ENCODE results near the gene AGPS.

AGPS gene

GRCh38 chr2:177577075-177577474 lies 184.5 kb downstream of the AGPS start:
- no peak for DNase-seq
- intact Hi-C loops (cut with DNase I), result no loop called here

DNA sequence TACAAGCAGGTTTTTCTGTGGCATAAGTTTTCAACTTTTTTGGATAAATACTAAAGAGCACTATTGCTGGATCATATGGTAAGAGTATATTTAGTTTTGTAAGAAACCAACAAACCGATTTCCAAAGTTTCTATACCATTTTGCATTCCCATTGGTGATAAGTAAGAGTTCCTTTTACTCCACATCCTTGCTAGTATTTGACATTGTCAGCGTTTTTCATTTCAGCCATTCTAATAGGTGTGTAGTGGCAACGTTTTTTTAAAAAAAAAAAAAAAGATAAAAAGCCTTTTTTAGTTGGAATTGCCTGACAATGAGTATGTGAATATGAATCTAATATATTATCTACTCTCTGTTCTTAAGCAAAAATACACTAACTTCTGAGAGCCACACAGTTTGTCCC lies 185.9 kb downstream of the AGPS start:
- no peak for DNase-seq
- intact Hi-C loops (cut with DNase I), result no loop called here

GRCh38 chr2:177579486-177580036 lies 187.0 kb downstream of the AGPS start:
- no peak for DNase-seq

DNA sequence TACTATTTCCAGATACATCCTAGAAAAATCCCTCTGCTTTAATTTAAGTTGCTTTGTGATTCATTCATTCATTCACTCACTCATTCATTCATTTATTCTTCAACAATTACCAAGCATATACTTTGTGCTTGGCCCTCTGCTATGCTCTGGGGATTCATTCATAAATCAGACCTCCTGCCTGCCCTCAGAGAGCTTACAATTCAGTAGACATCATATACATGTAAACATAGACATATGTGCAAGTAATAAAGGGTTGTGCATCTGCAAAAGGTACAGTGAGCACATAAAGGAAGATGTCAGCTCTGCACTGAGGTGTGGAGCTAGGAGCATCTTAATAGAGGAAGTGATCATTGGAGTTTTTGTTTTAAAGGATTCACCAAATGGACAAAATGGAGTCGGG lies 189.4 kb downstream of the AGPS start:
- intact Hi-C loops (cut with DNase I), result no loop called here
- DNase-seq, result no peak

More at GRCh38 chr2:177579486-177580036, 187.0 kb downstream of the AGPS start:
- intact Hi-C loops (cut with DNase I), result no loop called here

DNA sequence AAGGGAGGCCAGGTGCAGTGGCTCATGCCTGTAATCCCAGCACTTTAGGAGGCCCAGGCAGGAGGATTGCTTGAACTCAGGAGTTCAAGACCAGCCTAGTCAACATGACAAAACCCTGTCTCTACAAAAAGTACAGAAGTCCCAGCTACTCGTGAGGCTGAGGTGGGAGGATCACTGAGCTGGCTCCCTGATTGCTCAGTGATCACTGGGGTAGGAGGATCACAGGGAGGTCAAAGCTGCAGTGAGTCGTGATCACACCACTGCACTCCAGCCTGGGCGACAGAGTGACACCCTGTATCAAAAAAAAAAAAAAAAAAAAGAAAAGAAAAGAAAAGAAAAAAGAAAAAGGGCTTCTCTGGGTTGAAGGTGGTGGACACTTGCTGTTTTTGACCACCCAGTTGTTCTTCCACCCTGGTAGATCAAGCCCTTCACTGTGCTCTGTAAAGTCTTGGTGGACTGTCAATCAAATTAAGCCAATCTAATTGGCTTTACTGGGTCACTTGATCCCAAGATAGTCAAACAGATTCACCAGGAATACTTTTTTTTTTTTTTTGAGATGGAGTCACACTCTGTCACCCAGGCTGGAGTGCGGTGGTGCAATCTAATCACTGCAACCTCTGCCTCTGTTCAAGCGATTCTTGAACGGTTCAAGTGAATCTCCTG lies 191.6 kb downstream of the AGPS start:
- intact Hi-C loops (cut with DNase I), result no loop called here
- DNase-seq, result no peak

GRCh38 chr2:177585234-177585863 lies 192.8 kb downstream of the AGPS start:
- peak in 1 of 10 donors; percentile 74 for DNase-seq
- intact Hi-C loops (cut with DNase I), result no loop called here

GRCh38 chr2:177586154-177586553 lies 193.6 kb downstream of the AGPS start:
- intact Hi-C loops (cut with DNase I), result no loop called here
- DNase-seq, result no peak

- no peak for DNase-seq
- intact Hi-C loops (cut with DNase I), result no loop called here
These were observed 194.8 kb downstream of the AGPS start for GRCh38 chr2:177587371-177587770.

DNA sequence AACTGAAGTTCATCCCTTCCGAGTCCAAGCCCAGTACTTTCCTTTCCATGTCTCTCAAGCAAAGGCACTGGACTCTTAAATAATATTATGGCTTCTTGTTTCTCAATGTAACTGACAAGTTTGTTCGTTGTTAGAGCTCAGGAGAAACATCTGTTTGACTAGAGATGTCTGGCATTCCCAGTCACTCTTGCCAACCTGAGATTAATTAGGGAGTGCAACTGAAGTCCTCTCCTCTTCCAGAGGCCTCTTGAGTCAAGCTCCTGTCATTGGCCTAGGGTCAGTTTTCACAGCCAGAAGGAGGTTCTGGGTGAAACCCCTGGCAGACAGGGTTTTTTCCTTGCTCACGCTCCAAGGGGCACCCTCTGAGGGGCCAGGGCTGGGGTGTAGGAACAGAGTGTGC lies 196.1 kb downstream of the AGPS start:
- no peak for DNase-seq
- intact Hi-C loops (cut with DNase I), result no loop called here

- intact Hi-C loops (cut with DNase I), result no loop called here
- no peak for DNase-seq
These were observed 196.6 kb downstream of the AGPS start for GRCh38 chr2:177589186-177589585.

GRCh38 chr2:177592397-177592796 lies 199.8 kb downstream of the AGPS start:
- intact Hi-C loops (cut with DNase I), result no loop called here
- DNase-seq, result no peak

DNA sequence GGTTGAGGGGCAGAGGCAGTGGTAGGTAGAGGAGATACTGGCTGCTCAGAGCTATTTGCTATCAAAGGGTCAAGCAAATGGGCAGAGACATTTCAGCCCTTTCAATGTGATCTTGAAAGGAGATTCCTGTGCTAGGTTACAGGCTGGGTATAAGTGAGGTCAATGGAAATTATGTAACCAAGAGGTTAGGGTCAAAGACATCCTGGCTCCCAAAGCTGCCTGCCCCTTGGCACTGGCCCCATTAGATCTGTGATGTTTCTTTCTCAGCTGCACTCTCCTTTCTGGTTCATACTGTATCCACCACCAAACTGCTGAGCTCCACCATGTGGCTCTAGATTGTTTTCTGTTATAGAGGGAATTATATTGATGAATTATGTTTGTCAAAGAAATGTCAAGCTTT lies 200.4 kb downstream of the AGPS start:
- DNase-seq, result no peak
- intact Hi-C loops (cut with DNase I), result no loop called here

GRCh38 chr2:177593402-177593801 lies 200.8 kb downstream of the AGPS start:
- intact Hi-C loops (cut with DNase I), result no loop called here
- no peak for DNase-seq

Measured in posterior cingulate gyrus (tissue), 11 donors.